Heart left ventricle (tissue), 13 donors: Measurements from ENCODE around the gene PAFAH1B2.

Experiments used
- POLR2A ChIP-seq, 2 donors: fragments of 450-650 bp; IDR thresholded peaks; one replicate each; pipeline ENCODE4 v1.6.1; 2017; ENCODE audit warnings: antibody characterized with exemption in 2 of 2, mild to moderate bottlenecking in 2 of 2, moderate library complexity in 2 of 2
- TF ChIP-seq, protein P1 (sequence below), 12 donors: fragments of 200-600 bp; sonication (generic) in 4 of 12; IDR thresholded peaks; one replicate each; pipeline versions ENCODE4 v1.5.0 to v1.8.0; 2018 to 2022; ENCODE audit warnings: antibody characterized with exemption in 12 of 12, mild to moderate bottlenecking in 5 of 12
- donor health status: ischemic (EF 13 %, LVEDD 7.1; RV severe dilation, severe dysfunction).
- donor health status: DM: no; HTN: yes; CAD: no.
- donor health status: DM: no; HTN: no; CAD: no.
- donor health status: ischemic (EF 25% LVEDD 6.9; RV normal size, moderate dysfunction).
- donor health status: ischemic (EF 25% LVEDD 5.7; RV mildly dilated, moderate dysfunction).
- donor health status: ischemic (EF 35%, LVEDD 5.7; RV mildly dilated, moderate dysfunction).
- donor health status: nonischemic (EF 11% LVEDD 7.7; RV severe dilation, severe dysfunction).
- donor health status: DM: yes; HTN: yes; CAD: no.
- donor health status: PGD.
- donor health status: ischemic (EF 29% LVEDD 5.4; RV normal size, mild dysfunction).
- donor health status: nonischemic (EF 23%, LVEDD 6.1; RV moderate dilation, normal function).

DNA sequence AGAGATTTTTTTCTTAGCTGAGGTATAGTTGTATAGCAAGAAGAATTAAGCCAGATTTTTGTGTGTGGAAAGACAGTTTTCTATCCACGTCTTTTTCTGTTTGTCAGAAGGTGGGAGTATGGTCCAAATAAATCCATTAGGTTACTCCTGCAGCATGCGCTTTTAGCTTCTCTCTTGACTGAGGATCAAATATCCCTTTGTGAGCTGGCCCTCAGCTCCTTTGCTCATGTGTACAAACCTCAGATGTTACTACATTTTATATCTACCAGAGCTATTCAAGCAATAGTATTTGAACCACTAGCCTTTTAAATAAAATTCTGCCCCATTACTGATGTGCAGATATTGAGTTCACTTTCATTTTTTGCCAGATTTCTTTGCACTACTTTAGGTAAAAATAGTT, 25.6 kb downstream of the PAFAH1B2 start:
- TF ChIP-seq, protein P1, sequence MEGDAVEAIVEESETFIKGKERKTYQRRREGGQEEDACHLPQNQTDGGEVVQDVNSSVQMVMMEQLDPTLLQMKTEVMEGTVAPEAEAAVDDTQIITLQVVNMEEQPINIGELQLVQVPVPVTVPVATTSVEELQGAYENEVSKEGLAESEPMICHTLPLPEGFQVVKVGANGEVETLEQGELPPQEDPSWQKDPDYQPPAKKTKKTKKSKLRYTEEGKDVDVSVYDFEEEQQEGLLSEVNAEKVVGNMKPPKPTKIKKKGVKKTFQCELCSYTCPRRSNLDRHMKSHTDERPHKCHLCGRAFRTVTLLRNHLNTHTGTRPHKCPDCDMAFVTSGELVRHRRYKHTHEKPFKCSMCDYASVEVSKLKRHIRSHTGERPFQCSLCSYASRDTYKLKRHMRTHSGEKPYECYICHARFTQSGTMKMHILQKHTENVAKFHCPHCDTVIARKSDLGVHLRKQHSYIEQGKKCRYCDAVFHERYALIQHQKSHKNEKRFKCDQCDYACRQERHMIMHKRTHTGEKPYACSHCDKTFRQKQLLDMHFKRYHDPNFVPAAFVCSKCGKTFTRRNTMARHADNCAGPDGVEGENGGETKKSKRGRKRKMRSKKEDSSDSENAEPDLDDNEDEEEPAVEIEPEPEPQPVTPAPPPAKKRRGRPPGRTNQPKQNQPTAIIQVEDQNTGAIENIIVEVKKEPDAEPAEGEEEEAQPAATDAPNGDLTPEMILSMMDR (IDR thresholded peaks at IDR 0.05): no peak
- TF ChIP-seq POLR2A (IDR thresholded peaks at IDR 0.05): no peak
